ENCODE measurements around the gene PARVA. TPM values are rescaled to one million over a fixed set of nuclear protein-coding genes. Genes with fewer than 3 reads are reported as not detected.

PARVA gene
- total and polyA plus RNA-seq, 9 of the 15 experiments (the other 6 are each of a cell fraction or from before 2014, with no cell fraction given) = 0.11 TPM; not detected in 8

GRCh38 chr11:12435264-12435663 lies 57.9 kb downstream of the PARVA start:
- Histone ChIP-seq H3K4me1 (replicated peaks in 1 of 2; ENCODE audit: control insufficient read depth in 2 of 2, insufficient read depth in 2 of 2, low read length in 2 of 2) (no peaks in the 10 kb centered on the region; a peak in 1 of 5 replicates), H3K79me2 (ENCODE audit: control insufficient read depth, insufficient read depth, low read length) (no peaks in the 10 kb centered on the region), H3K4me3 (no peak overlapping the region), H3K36me3 (ENCODE audit: control insufficient read depth, insufficient read depth, low read length) (no peaks in the 10 kb centered on the region), H4K20me1 (replicated peaks; ENCODE audit: control insufficient read depth, insufficient read depth, low read length) (no peaks in the 10 kb centered on the region), H3K27me3 (ENCODE audit: control insufficient read depth in 2 of 2, insufficient read depth in 2 of 2, low read length in 2 of 2) (peaks cover 12 to 21% of the 10 kb centered on the region in 2 experiments; a peak in 3 of 5 replicates), H3K9me3 (replicated peaks; ENCODE audit: control insufficient read depth, insufficient read depth, low read depth, low read length) (no peaks in the 10 kb centered on the region), H2AFZ (ENCODE audit: low read depth, low read length) (no peak overlapping the region), H3K9me1 (ENCODE audit: control insufficient read depth, insufficient read depth, low read length) (no peaks in the 10 kb centered on the region), H3K4me2 (ENCODE audit: insufficient read depth, low read length) (no peak overlapping the region), H3K9ac (ENCODE audit: insufficient read depth in 1 of 2, low read depth in 2 of 2, low read length in 2 of 2) (no peak overlapping the region), H3K27ac (ENCODE audit: extremely low read depth, low read depth, low read length) (no peak overlapping the region)
- no peak for TF ChIP-seq ZNF347 (CRISPR knock-in tag; IDR thresholded peaks at IDR 0.05; ENCODE audit: low read depth)
- TF ChIP-seq CEBPZ (IDR thresholded peaks at IDR 0.05; ENCODE audit: borderline replicate concordance, low read depth, low read length) = no peak
- TF ChIP-seq ZNF175 (CRISPR knock-in tag; IDR thresholded peaks at IDR 0.05; ENCODE audit: low read depth) = no peak
- no peak for TF ChIP-seq TCF7 (IDR thresholded peaks at IDR 0.05; ENCODE audit: borderline replicate concordance)
- TF ChIP-seq SRSF9 (IDR thresholded peaks at IDR 0.05; ENCODE audit: borderline replicate concordance, low read depth, low read length) = no peak
- TF ChIP-seq USF1 (CRISPR knock-in tag; IDR thresholded peaks at IDR 0.05) = no peak
- no peak for TF ChIP-seq ZBTB7A (IDR thresholded peaks at IDR 0.05; ENCODE audit: borderline replicate concordance, control insufficient read depth, low read depth, low read length)
- TF ChIP-seq THRB (CRISPR knock-in tag; conservative IDR thresholded peaks at IDR 0.05) = no peak
- no peak for TF ChIP-seq ZNF707 (CRISPR knock-in tag; conservative IDR thresholded peaks at IDR 0.05)
- no peak for TF ChIP-seq RBM39 (optimal IDR thresholded peaks at IDR 0.05; ENCODE audit: low read depth, low read length)
- TF ChIP-seq GTF2B (IDR thresholded peaks at IDR 0.05; ENCODE audit: extremely low read depth, insufficient read length) = no peak
- no TSS peak for BruUV-seq (replicated peaks)
- in situ Hi-C loops (cut with MboI) (no loop called here), intact Hi-C loops (cut with micrococcal nuclease) (no loop called here)
- ATAC-seq (no peak), FAIRE-seq (no peak), DNase-seq (ENCODE audit: extremely low read depth in 1 of 4, low spot score in 3 of 4) (no peak)
- ChIA-PET POLR2A (no interaction called here), CTCF (ENCODE audit: low intra/inter-chr PET ratio) (no interaction called here)
- 2% methylated on average over 3 of the region's 3 CpGs for WGBS (ENCODE audit: insufficient coverage, low coverage, missing lambda C conversion rate)

All from K562 (cell line).